Mucosa of descending colon (tissue), 3 donors: ENCODE data around the gene GALNTL6. TPM values are rescaled to one million over a fixed set of nuclear protein-coding genes. Genes with fewer than 3 reads are reported as not detected.

Experiments used
- ATAC-seq: fragments of 200-7000 bp; cut with Tn5 transposase; one replicate; pipeline ENCODE4 v1.9.1; 2020; ENCODE audit warnings: mild to moderate bottlenecking, moderate library complexity
- DNase-seq, 3 donors: peaks; one replicate each; pipeline ENCODE4 v3.0.0-alpha.2; 2020
- H3K36me3 ChIP-seq: fragments of 200-600 bp; one replicate; pipeline ENCODE4 v1.8.0; 2021; ENCODE audit warnings: low read depth, mild to moderate bottlenecking
- H3K4me1 ChIP-seq: fragments of 200-600 bp; one replicate; pipeline ENCODE4 v1.8.0; 2021; ENCODE audit warnings: low read depth, mild to moderate bottlenecking
- H3K4me3 ChIP-seq: fragments of 200-600 bp; one replicate; pipeline ENCODE4 v1.8.0; 2021; ENCODE audit warnings: mild to moderate bottlenecking
- H3K9me3 ChIP-seq: fragments of 200-600 bp; one replicate; pipeline ENCODE4 v1.8.0; 2021; ENCODE audit warnings: mild to moderate bottlenecking
- intact Hi-C, 2 donors: fragments of 100-400 bp; cut with DNase I in 1 of 2; cut with micrococcal nuclease in 1 of 2; formaldehyde crosslinking; loops; one replicate each; pipeline versions ENCODE4 v1.11.0 to v1.11.1; 2022; cut with DNase I, micrococcal nuclease
- total RNA-seq, 3 donors: library from RNA; stranded (reverse); fragmentation: NEBNext Ultra II Directional in 2 of 3; extraction: Animal tissue kit (Norgen Biotek cat#: 25700) in 2 of 3; gene quantifications; one replicate each; pipeline versions ENCODE4 v1.2.1 to v1.2.4, GENCODE V29; 2021 to 2023
- TF ChIP-seq, protein P1 (sequence below): fragments of 200-600 bp; IDR thresholded peaks from one replicate; pipeline ENCODE4 v1.8.0; 2022; ENCODE audit warnings: antibody characterized with exemption, mild to moderate bottlenecking
- donor health status: DM: no; HTN: no; CAD: no; lungs with moderate emphysema.
- donor health status: DM: no; HTN: no; CAD: no.
- donor health status: DM: no; HTN: yes; CAD: no.

Gene GALNTL6
- total RNA-seq, 3 donors from 2014 or later: 0.12 to 0.27 (median 0.19) TPM

DNA sequence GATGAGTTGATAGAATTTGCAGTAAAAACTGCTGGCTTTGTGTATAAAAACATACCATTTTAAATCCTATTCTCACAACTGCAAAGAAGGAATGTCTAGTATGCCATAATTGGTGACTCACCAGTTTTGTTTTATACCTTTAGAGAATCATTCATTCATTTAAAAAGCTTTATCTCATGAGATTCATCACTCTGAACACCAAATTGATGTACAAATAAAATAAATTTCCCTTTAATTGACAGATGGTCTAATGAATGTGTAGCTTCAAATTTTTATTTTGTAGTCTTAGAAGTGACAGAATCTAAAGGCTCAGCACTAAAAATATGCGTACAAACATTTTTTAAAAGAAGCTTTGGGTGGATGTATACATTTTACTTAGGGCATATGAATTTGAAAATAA lies 492.5 kb downstream of the GALNTL6 start:
- Histone ChIP-seq H3K4me3 (no peak overlapping the region), H3K9me3 (no peaks in the 10 kb centered on the region), H3K36me3 (no peaks in the 10 kb centered on the region), H3K4me1 (no peaks in the 10 kb centered on the region)
- TF ChIP-seq, protein P1, sequence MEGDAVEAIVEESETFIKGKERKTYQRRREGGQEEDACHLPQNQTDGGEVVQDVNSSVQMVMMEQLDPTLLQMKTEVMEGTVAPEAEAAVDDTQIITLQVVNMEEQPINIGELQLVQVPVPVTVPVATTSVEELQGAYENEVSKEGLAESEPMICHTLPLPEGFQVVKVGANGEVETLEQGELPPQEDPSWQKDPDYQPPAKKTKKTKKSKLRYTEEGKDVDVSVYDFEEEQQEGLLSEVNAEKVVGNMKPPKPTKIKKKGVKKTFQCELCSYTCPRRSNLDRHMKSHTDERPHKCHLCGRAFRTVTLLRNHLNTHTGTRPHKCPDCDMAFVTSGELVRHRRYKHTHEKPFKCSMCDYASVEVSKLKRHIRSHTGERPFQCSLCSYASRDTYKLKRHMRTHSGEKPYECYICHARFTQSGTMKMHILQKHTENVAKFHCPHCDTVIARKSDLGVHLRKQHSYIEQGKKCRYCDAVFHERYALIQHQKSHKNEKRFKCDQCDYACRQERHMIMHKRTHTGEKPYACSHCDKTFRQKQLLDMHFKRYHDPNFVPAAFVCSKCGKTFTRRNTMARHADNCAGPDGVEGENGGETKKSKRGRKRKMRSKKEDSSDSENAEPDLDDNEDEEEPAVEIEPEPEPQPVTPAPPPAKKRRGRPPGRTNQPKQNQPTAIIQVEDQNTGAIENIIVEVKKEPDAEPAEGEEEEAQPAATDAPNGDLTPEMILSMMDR: no peak
- no peak for DNase-seq
- intact Hi-C loops: no loop called here
- no peak for ATAC-seq

GRCh38 chr4:172308078-172308477 lies 494.9 kb downstream of the GALNTL6 start:
- no peak for ATAC-seq
- TF ChIP-seq, protein P1: no peak

GRCh38 chr4:172311682-172312081 lies 498.5 kb downstream of the GALNTL6 start:
- H3K4me1 ChIP-seq: no peaks in the 10 kb centered on the region
- TF ChIP-seq, protein P1: no peak
- H3K36me3 ChIP-seq: no peaks in the 10 kb centered on the region
- DNase-seq (no peak), ATAC-seq (no peak)
- H3K4me3 ChIP-seq: no peak overlapping the region
- intact Hi-C loops: no loop called here
- no peaks in the 10 kb centered on the region for H3K9me3 ChIP-seq

More at GRCh38 chr4:172308078-172308477, 494.9 kb downstream of the GALNTL6 start:
- H3K4me3 ChIP-seq: no peak overlapping the region
- H3K36me3 ChIP-seq: no peaks in the 10 kb centered on the region
- H3K9me3 ChIP-seq: no peaks in the 10 kb centered on the region
- intact Hi-C loops: no loop called here
- no peaks in the 10 kb centered on the region for H3K4me1 ChIP-seq
- no peak for DNase-seq

DNA sequence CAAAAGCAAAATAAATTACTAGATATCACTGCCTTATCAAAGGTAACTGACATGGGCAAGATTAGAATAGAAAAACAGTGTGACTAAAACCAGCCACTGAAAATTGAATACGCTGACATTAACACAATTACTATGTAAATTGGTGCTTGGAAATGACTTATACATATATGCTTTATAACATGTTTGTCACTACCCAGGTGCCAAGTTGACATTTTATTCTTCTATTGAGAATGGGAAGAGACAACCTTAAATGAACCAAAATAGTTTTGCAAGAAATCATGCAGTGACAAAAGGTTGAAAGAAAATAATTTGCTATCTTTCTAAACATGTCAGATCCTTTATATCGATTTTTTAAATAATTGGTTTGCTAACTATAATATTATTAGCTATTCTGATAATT lies 510.1 kb downstream of the GALNTL6 start:
- ATAC-seq (no peak), DNase-seq (no peak)
- no peaks in the 10 kb centered on the region for H3K36me3 ChIP-seq
- no peak overlapping the region for H3K4me3 ChIP-seq
- intact Hi-C loops: no loop called here
- H3K4me1 ChIP-seq: no peaks in the 10 kb centered on the region
- TF ChIP-seq, protein P1: no peak
- H3K9me3 ChIP-seq: no peaks in the 10 kb centered on the region

DNA sequence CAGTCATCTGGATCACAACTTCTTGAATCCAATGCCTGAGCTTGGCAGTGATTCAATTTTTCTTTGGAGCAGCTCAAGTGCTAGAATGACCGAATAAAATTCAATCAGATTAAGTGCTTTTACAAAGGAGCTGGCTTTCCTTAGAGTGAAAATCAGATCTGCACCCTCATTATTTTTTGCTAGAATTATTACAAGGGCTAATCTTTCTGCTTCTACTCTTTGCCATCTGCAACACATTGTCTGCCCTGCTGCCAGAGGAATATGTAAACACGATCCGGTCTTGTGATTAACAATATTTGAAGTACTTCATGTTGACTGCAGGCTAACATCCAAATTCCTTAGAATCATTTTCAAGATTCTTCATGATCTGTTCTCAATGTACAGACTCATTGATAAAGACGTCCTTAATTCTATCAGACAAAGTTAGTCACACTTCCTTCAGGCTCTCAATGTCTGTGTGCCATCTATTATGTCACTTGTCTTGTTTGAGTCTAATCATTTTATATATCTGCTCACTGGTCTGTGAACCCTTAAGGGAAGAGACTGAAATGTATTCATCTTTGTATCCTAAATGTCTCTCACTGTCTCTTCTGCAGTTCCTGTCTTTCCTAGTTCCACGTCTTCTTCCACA lies 531.2 kb downstream of the GALNTL6 start:
- H3K4me3 ChIP-seq: no peak overlapping the region
- no peaks in the 10 kb centered on the region for H3K36me3 ChIP-seq
- TF ChIP-seq, protein P1: no peak
- no peaks in the 10 kb centered on the region for H3K4me1 ChIP-seq
- ATAC-seq (no peak), DNase-seq (no peak)
- no peaks in the 10 kb centered on the region for H3K9me3 ChIP-seq
- intact Hi-C loops: no loop called here

- intact Hi-C loops: no loop called here
- H3K36me3 ChIP-seq: no peaks in the 10 kb centered on the region
- TF ChIP-seq, protein P1: no peak
- H3K4me1 ChIP-seq: no peaks in the 10 kb centered on the region
- no peak for ATAC-seq
- no peaks in the 10 kb centered on the region for H3K9me3 ChIP-seq
- H3K4me3 ChIP-seq: no peak overlapping the region
- no peak for DNase-seq
Measured at GRCh38 chr4:172348426-172348825, 535.2 kb downstream of the GALNTL6 start.
